Measurements from ENCODE around the gene WAPL. TPM values are rescaled to one million over a fixed set of nuclear protein-coding genes. Genes with fewer than 3 reads are reported as not detected.

Gene WAPL
- total and polyA plus RNA-seq, 2 of the 8 experiments (the other 6 are each of a cell fraction or from before 2014, with no cell fraction given) = 12.8 to 48.1 TPM

DNA sequence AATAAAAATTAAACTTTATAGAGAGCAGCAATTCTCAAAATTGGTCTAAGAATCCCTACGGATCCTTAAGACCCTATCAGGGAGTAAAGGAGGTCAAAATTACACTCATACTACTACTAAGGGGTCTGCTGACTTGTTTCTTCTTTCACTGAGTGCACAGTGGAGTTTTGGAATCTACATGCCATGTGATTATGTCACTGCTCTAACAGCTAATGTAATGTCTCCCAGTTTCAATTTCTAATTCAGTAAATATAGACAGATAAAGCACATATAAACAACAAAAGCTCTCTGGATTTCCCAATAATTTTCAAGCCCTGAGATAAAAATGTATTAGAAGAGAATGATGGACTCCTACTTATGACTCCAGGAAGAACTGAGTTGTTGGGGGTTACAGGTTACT, 74.6 kb downstream of the WAPL start:
- H3K27me3 ChIP-seq (replicated peaks in 1 of 4; ENCODE audit: control insufficient read depth in 3 of 4, extremely low read depth in 1 of 4, insufficient read depth in 3 of 4, low read length in 3 of 4) = no peaks in the 10 kb centered on the region
- H3K79me1 ChIP-seq (ENCODE audit: low read depth, low read length) = no peaks in the 10 kb centered on the region
- no peak overlapping the region for H2BK12ac ChIP-seq (ENCODE audit: low read depth, low read length)
- H2BK15ac ChIP-seq (ENCODE audit: low read length) = no peak overlapping the region
- FAIRE-seq = no peak
- no peak for DNase-seq (ENCODE audit: low read depth in 1 of 2, low spot score in 2 of 2)
- H3K9ac ChIP-seq (replicated peaks in 1 of 4; ENCODE audit: extremely low read depth in 1 of 4, low read depth in 3 of 4, low read length in 3 of 4) = no peak overlapping the region
- no peak overlapping the region for H4K91ac ChIP-seq (replicated peaks; ENCODE audit: insufficient read length, low read length)
- CTCF ChIA-PET (ENCODE audit: partially characterized antibody) = interaction anchor here (0.8 kb wide), 1 partner anchor 186 kb away, joined by 3 read pairs; no protein-coding TSS in a partner anchor
- no peak overlapping the region for H3K4ac ChIP-seq (replicated peaks; ENCODE audit: insufficient read length, low read depth, low read length)
- no peak overlapping the region for H2BK120ac ChIP-seq (replicated peaks; ENCODE audit: low read depth, low read length)
- no peaks in the 10 kb centered on the region for H3K79me2 ChIP-seq (ENCODE audit: control insufficient read depth in 1 of 2, insufficient read depth in 2 of 2, low read length in 2 of 2)
- H3K23ac ChIP-seq (ENCODE audit: insufficient read length) = no peak overlapping the region
- no peak overlapping the region for H4K8ac ChIP-seq (ENCODE audit: extremely low read depth, insufficient read depth, low read length)
- no peak overlapping the region for H3K4me2 ChIP-seq (ENCODE audit: insufficient read depth in 1 of 2, low read depth in 2 of 2, low read length in 2 of 2)
- H3K4me1 ChIP-seq (replicated peaks in 1 of 4; ENCODE audit: control insufficient read depth in 3 of 4, insufficient read depth in 4 of 4, low read length in 3 of 4) = no peaks in the 10 kb centered on the region
- no peak overlapping the region for H2BK5ac ChIP-seq (ENCODE audit: low read depth, low read length)
- H2AFZ ChIP-seq (ENCODE audit: low read length) = no peak overlapping the region
- H3K23me2 ChIP-seq (ENCODE audit: low read depth, low read length) = no peaks in the 10 kb centered on the region; the same call in 1 of the 2 replicates
- H3K36me3 ChIP-seq (ENCODE audit: control insufficient read depth in 2 of 4, insufficient read depth in 4 of 4, low read length in 3 of 4) = peaks cover 5 to 67% (median 30%) of the 10 kb centered on the region in 4 experiments
- no peak overlapping the region for H2AK5ac ChIP-seq (ENCODE audit: low read depth, low read length)
- H2BK20ac ChIP-seq (ENCODE audit: low read length) = no peak overlapping the region
- H3K4me3 ChIP-seq (ENCODE audit: extremely low read depth in 1 of 4, insufficient read depth in 2 of 4, low read depth in 3 of 4, low read length in 4 of 4) = no peak overlapping the region
- 89% methylated on average over 1 of the region's 1 CpG; no CpG with 5 or more reads in 1 of the 2 experiments for WGBS, 2 experiments (ENCODE audit: extremely low coverage in 1 of 2, insufficient coverage in 1 of 2, insufficient read length in 1 of 2, insufficient replicate concordance in 2 of 2, low coverage in 1 of 2, low lambda C conversion rate in 2 of 2, missing lambda C conversion rate in 1 of 2)
- no peak overlapping the region for H4K5ac ChIP-seq (ENCODE audit: insufficient read length, low read depth, low read length)
- H3K9me3 ChIP-seq (ENCODE audit: insufficient read depth in 2 of 2, low read depth in 1 of 2, low read length in 1 of 2) = no peaks in the 10 kb centered on the region
- POLR2A ChIA-PET (ENCODE audit: partially characterized antibody) = no interaction called here
- no peak for TF ChIP-seq HDAC2 (IDR thresholded peaks at IDR 0.05; ENCODE audit: borderline replicate concordance in 1 of 2, low read depth in 2 of 2, low read length in 2 of 2)
- no peak for TF ChIP-seq TAF1 (IDR thresholded peaks at IDR 0.05; ENCODE audit: low read depth, low read length)
- no peak for TF ChIP-seq EZH2 (IDR thresholded peaks at IDR 0.05; ENCODE audit: low read depth, low read length, severe bottlenecking)
- TF ChIP-seq FOSL1 (IDR thresholded peaks at IDR 0.05; ENCODE audit: insufficient read depth, low read depth, low read length) = no peak
- no peak for TF ChIP-seq POLR2A (IDR thresholded peaks at IDR 0.05; ENCODE audit: control extremely low read depth in 1 of 2, low read depth in 2 of 2, low read length in 2 of 2)
- no peak for TF ChIP-seq CHD1 (IDR thresholded peaks at IDR 0.05; ENCODE audit: low read depth, low read length)
- no peak for TF ChIP-seq ASH2L (IDR thresholded peaks at IDR 0.05; ENCODE audit: low read length)
- no peak for TF ChIP-seq RNF2 (IDR thresholded peaks at IDR 0.05; ENCODE audit: borderline replicate concordance, low read depth, low read length, missing control alignments, poor library complexity, severe bottlenecking)
- TF ChIP-seq CBX5 (IDR thresholded peaks at IDR 0.05; ENCODE audit: low read depth, low read length) = no peak
- no peak for TF ChIP-seq RFX5 (IDR thresholded peaks at IDR 0.05; ENCODE audit: borderline replicate concordance, low read depth, low read length)
- TF ChIP-seq RXRA (IDR thresholded peaks at IDR 0.05; ENCODE audit: insufficient read depth, low read depth, low read length) = no peak
- H3K14ac ChIP-seq (ENCODE audit: insufficient read length) = no peak overlapping the region
- no peak overlapping the region for H3K27ac ChIP-seq (ENCODE audit: low read depth, low read length)
- H3K56ac ChIP-seq (replicated peaks; ENCODE audit: insufficient read length, low read depth, low read length) = no peak overlapping the region
- H3K18ac ChIP-seq (ENCODE audit: extremely low read depth, low read length) = no peak overlapping the region
- H4K20me1 ChIP-seq (replicated peaks in 1 of 2; ENCODE audit: control insufficient read depth in 1 of 2, insufficient read depth in 2 of 2, low read length in 2 of 2) = peaks cover 0 to 4% of the 10 kb centered on the region in 2 experiments

Measured in H1 (cell line).